Measurements from ENCODE around the gene LIPJ. TPM values are rescaled to one million over a fixed set of nuclear protein-coding genes. Genes with fewer than 3 reads are reported as not detected.

The LIPJ gene
- total RNA-seq, 1 donor from 2014 or later = 0.12 TPM

GRCh38 chr10:88617772-88618300 is 31.3 kb downstream of the LIPJ start:
- H3K27ac Mint-ChIP-seq = no peak overlapping the region
- no peaks in the 10 kb centered on the region for H3K36me3 Mint-ChIP-seq
- no peak for TF ChIP-seq CTCF (conservative IDR thresholded peaks at IDR 0.05)
- no peaks in the 10 kb centered on the region for H3K4me1 Mint-ChIP-seq (ENCODE audit: unreplicated experiment)
- H3K9me3 Mint-ChIP-seq = no peaks in the 10 kb centered on the region
- no peak for DNase-seq (ENCODE audit: extremely low spot score, unreplicated experiment)
- H3K4me3 Mint-ChIP-seq = no peak overlapping the region
- no peaks in the 10 kb centered on the region for H3K27me3 Mint-ChIP-seq

GRCh38 chr10:88618496-88618895 is 31.9 kb downstream of the LIPJ start:
- Mint-ChIP-seq H3K36me3 (no peaks in the 10 kb centered on the region), H3K27ac (no peak overlapping the region)

GRCh38 chr10:88620441-88620840 is 33.9 kb downstream of the LIPJ start:
- Mint-ChIP-seq H3K4me1 (ENCODE audit: unreplicated experiment) (no peaks in the 10 kb centered on the region), H3K9me3 (no peaks in the 10 kb centered on the region), H3K27me3 (no peaks in the 10 kb centered on the region), H3K4me3 (no peak overlapping the region), H3K27ac (no peak overlapping the region), H3K36me3 (no peaks in the 10 kb centered on the region)
- TF ChIP-seq CTCF (conservative IDR thresholded peaks at IDR 0.05) = no peak
- no peak for DNase-seq (ENCODE audit: extremely low spot score, unreplicated experiment)

More at GRCh38 chr10:88618496-88618895, 31.9 kb downstream of the LIPJ start:
- no peak for DNase-seq (ENCODE audit: extremely low spot score, unreplicated experiment)
- no peak overlapping the region for H3K4me3 Mint-ChIP-seq
- no peaks in the 10 kb centered on the region for H3K27me3 Mint-ChIP-seq
- TF ChIP-seq CTCF (conservative IDR thresholded peaks at IDR 0.05) = no peak
- H3K9me3 Mint-ChIP-seq = no peaks in the 10 kb centered on the region
- H3K4me1 Mint-ChIP-seq (ENCODE audit: unreplicated experiment) = no peaks in the 10 kb centered on the region

GRCh38 chr10:88623835-88624234 is 37.3 kb downstream of the LIPJ start:
- no peak for DNase-seq (ENCODE audit: extremely low spot score, unreplicated experiment)
- no peak for TF ChIP-seq CTCF (conservative IDR thresholded peaks at IDR 0.05)
- Mint-ChIP-seq H3K4me3 (no peak overlapping the region), H3K27ac (no peak overlapping the region), H3K4me1 (ENCODE audit: unreplicated experiment) (no peaks in the 10 kb centered on the region), H3K36me3 (no peaks in the 10 kb centered on the region), H3K27me3 (no peaks in the 10 kb centered on the region), H3K9me3 (peaks cover 6% of the 10 kb centered on the region)

- no peaks in the 10 kb centered on the region for H3K4me1 Mint-ChIP-seq (ENCODE audit: unreplicated experiment)
- TF ChIP-seq CTCF (conservative IDR thresholded peaks at IDR 0.05) = no peak
- H3K27me3 Mint-ChIP-seq = no peaks in the 10 kb centered on the region
- H3K9me3 Mint-ChIP-seq = peaks cover 6% of the 10 kb centered on the region
- no peaks in the 10 kb centered on the region for H3K36me3 Mint-ChIP-seq
- H3K4me3 Mint-ChIP-seq = no peak overlapping the region
- DNase-seq (ENCODE audit: extremely low spot score, unreplicated experiment) = no peak
- H3K27ac Mint-ChIP-seq = no peak overlapping the region
These were observed 38.3 kb downstream of the LIPJ start for GRCh38 chr10:88624840-88625239.

GRCh38 chr10:88640186-88640585 is 53.6 kb downstream of the LIPJ start:
- no peak overlapping the region for H3K4me3 Mint-ChIP-seq
- no peak for DNase-seq (ENCODE audit: extremely low spot score, unreplicated experiment)
- TF ChIP-seq CTCF (conservative IDR thresholded peaks at IDR 0.05) = no peak
- H3K27ac Mint-ChIP-seq = no peak overlapping the region
- no peaks in the 10 kb centered on the region for H3K27me3 Mint-ChIP-seq
- H3K4me1 Mint-ChIP-seq (ENCODE audit: unreplicated experiment) = no peaks in the 10 kb centered on the region
- no peaks in the 10 kb centered on the region for H3K36me3 Mint-ChIP-seq
- H3K9me3 Mint-ChIP-seq = peaks cover 9% of the 10 kb centered on the region

Measured in type B pancreatic cell (in vitro differentiated cells).